ENCODE data around the gene SH3GLB1.

Gene SH3GLB1

DNA sequence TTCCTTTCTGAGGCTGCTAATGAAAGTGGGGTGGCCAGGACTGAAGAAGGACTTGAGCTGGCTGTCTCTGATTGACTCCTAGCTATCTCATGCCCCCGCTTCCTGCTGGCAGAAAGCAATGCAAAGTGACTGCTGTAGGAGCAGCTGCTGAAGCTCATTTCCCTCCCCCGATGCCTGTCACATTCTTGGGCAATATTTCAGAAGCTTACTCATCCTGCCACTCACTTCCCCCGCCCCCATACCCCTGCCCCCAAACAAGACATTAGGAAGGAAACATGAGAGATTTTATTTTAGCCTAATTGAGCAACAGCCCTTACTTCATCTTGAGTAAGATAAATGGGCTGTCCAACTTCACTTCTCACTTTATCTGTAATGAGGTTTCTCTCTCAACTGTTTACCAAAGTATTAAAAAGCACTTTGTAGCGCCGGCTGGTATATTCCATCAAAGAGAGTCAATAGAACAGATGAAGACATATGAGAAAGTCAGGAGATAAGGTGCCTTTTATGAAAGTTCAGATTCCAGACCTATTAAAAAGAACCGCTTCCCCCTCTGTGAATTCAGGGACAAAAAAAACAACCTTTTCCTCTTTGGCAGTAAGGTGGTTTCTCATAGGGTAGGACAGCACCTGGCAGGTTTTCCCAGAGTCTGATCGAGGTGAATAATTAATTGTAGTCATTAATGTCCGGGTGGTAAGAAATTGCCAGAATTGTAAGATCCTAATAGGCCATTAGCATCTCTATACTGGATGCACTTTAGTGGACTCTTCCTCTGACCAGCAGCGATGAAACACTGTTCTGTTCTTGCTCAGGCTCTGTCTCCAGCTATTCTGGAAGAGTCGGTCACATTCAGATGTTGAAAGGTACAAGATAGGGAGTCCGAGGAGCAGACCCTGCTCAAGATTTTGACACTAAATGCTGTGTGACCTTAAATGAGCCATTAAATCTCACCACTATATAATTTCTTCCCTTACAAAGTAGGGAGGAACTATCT, 70.2 kb downstream of the SH3GLB1 start:
- DNase-seq: peak; percentile 70

- no peak for DNase-seq
Measured at GRCh38 chr1:86775395-86775794, 71.0 kb downstream of the SH3GLB1 start.

- no peak for DNase-seq
Measured at GRCh38 chr1:86776108-86776507, 71.7 kb downstream of the SH3GLB1 start.

DNA sequence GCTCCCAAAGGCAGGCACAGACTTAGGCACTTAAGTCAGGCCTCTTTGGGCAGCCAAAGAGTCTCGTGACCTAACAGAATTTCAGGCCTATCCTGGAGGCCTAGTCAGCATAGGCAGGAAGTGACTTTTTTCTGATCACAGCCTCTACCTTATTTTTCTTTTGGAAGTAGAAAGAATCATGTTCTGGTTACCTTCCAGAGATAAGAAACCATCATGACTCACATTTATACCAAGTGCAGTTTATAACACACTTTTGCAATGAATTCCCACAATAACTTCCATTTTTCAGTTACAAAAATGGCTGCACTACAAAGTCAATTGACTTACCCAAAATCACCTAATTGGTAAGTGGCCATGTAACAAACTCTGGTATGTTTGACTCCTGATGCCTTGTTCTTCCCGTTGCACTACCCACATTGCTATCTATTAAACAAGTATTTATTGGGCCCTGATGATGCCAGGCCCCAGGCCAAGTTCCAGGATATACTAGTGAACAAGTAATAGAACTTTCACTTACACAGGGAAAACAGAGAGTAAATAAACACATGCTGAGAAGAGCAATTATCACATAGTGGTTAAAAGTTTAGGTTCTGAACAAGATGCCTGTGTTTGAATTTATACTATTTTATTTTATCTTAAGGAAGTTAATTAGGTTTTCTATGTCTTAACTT, 74.3 kb downstream of the SH3GLB1 start:
- DNase-seq: no peak

DNA sequence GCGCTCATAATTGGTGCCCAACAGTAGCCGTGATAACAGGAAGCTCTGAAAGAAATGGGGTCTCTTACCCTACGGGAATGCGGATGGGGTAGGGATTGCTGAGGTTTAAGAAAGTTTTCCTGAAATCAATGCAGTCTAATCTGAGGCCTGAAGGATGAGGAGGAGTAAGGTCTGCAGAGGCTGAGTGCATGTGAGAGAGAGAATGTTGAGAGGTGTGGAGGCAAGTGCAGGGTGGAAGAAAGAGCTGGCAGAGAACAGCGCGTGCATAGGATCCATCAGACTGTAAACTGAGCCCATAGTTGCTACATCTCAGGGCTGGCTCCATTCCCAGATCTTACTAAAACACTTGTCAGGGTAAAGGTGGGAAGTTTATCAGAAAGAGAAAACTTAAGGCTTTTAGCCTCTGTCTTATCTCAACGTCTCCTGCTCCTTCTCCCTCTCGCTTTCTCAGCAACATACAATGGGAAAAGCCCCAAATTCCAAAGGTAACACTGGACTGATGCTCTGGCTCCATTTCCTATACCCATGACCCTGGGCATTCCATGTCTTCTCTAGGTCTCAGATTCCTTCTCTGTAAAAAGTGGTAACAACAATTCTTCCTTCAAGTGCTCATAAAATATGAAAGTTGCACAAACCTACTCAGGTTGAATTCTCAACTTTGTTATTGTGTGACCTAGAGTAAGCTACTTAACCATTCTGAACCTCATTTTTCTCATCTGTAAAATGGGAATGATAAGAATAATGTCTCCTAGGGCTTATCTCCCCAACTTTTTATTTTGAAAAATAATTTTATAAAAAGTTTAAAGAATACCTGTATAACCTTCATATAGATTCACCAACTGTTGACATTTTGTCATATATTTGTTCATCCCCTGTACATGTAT, 75.2 kb downstream of the SH3GLB1 start:
- DNase-seq: no peak

GRCh38 chr1:86782482-86782881, 78.1 kb downstream of the SH3GLB1 start:
- no peak for DNase-seq

- no peak for DNase-seq
Measured at GRCh38 chr1:86787621-86788020, 83.2 kb downstream of the SH3GLB1 start.

- DNase-seq: no peak
Measured at GRCh38 chr1:86788300-86789206, 84.2 kb downstream of the SH3GLB1 start.

GRCh38 chr1:86795316-86795715, 90.9 kb downstream of the SH3GLB1 start:
- DNase-seq: no peak
